ENCODE measurements around the gene BCL11B.

Gene BCL11B

DNA sequence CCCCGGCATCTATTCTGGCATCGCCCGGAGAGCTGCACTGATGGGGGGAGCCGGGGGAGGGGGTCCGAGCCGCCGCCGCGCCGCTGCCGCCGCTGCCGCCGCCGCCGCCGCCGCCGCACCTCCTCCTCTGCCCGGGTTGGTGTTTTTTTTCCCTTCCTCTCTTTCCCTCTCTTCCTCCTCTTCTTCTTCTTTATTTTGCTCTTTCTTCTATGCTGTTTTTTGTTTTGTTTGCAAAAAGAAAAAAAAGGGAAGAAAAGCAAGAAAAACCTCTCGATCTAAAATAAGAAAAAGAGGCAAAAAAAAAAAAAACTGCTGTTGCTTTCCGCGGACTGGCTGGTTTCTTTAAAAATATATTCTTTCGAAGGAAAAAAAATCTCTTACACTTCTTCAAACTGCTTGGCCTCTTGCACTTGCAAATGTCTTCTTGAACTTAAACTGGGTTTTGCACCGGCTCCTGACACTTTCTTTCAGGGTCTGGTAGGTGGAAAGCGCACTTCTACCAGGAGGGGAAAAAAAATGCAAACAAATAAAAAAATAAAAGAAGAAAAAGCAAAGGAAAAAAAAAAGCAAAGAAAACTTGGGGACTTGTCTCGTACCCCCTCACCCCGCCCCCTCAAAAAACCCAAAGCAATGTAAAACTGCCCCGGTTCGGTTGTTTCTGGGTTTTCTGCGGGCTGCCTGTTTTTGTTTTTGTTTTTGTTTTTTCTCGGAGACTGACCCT is 616 bp downstream of the BCL11B start:
- no peaks in the 10 kb centered on the region for H3K36me3 ChIP-seq (ENCODE audit: low read length)
- no peaks in the 10 kb centered on the region for H3K9me3 ChIP-seq (ENCODE audit: insufficient read depth, low read length)
- H3K4me2 ChIP-seq (ENCODE audit: low read depth, low read length, poor library complexity, severe bottlenecking), result peak overlapping the region; percentile 50
- H3K27ac ChIP-seq (ENCODE audit: low read depth, low read length), result no peak overlapping the region
- H3F3A ChIP-seq (ENCODE audit: insufficient read depth), result no peaks in the 10 kb centered on the region
- peak overlapping the region; percentile 34 for H2AFZ ChIP-seq (ENCODE audit: low read depth, low read length, severe bottlenecking)
- H3K79me2 ChIP-seq (ENCODE audit: insufficient read depth, low read length), result no peaks in the 10 kb centered on the region
- H3K9me2 ChIP-seq (replicated peaks; ENCODE audit: insufficient read depth, low read length), result no peaks in the 10 kb centered on the region
- H3K27me3 ChIP-seq (ENCODE audit: low read length), result no peaks in the 10 kb centered on the region
- no peaks in the 10 kb centered on the region for H4K20me1 ChIP-seq (ENCODE audit: low read depth, low read length)
- peak overlapping the region; percentile 34 for H3K4me3 ChIP-seq (ENCODE audit: insufficient read depth, low read length, poor library complexity, severe bottlenecking)
- TF ChIP-seq, protein P1, sequence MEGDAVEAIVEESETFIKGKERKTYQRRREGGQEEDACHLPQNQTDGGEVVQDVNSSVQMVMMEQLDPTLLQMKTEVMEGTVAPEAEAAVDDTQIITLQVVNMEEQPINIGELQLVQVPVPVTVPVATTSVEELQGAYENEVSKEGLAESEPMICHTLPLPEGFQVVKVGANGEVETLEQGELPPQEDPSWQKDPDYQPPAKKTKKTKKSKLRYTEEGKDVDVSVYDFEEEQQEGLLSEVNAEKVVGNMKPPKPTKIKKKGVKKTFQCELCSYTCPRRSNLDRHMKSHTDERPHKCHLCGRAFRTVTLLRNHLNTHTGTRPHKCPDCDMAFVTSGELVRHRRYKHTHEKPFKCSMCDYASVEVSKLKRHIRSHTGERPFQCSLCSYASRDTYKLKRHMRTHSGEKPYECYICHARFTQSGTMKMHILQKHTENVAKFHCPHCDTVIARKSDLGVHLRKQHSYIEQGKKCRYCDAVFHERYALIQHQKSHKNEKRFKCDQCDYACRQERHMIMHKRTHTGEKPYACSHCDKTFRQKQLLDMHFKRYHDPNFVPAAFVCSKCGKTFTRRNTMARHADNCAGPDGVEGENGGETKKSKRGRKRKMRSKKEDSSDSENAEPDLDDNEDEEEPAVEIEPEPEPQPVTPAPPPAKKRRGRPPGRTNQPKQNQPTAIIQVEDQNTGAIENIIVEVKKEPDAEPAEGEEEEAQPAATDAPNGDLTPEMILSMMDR (IDR thresholded peaks at IDR 0.05; ENCODE audit: insufficient read depth, low read length, poor library complexity, severe bottlenecking), result no peak
- TF ChIP-seq EZH2phosphoT487 (conservative IDR thresholded peaks at IDR 0.05; ENCODE audit: low read length), result no peak
- H3K9ac ChIP-seq (ENCODE audit: low read length), result peak overlapping the region; percentile 41; the same call in 1 of the 2 replicates

DNA sequence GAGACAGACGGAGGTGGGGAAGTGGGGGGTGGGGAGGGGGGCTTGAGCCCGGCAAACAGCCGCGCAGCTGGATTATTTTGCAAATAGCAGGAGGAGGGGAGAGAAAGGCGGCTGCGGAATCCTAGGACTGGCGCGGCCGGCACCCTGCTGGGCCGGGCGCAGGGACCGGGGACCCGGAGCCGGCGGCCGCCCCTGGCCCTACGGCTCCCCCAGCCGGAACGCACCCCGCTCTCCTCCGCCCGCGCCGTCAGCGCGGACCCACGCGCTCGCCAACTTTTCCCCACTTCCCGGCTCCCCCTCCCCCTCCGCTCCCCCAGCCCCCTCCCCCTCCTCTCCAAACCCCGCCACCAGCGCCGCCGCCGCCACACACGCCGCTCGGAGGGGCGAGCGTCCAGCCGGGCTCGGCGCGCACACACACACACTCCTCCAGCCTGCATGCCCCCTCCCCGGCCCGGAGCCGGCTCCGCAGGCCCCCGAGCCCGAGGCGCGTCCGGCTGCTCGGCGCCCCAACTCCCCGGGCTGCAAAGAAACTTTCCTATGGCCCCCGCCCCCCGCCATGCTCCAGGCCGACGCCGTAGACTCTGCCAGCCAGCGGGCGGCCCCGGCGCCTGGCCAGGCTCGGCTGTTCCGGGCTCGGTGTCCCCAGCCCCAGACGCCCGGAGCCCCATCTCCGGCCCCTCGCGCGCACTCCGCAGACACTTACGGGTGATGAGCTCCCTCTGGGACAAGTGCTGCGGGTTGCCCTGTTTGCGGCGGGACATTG is 1.4 kb downstream of the BCL11B start:
- Histone ChIP-seq H3K9me3 (ENCODE audit: insufficient read depth, low read length) (no peaks in the 10 kb centered on the region), H4K20me1 (ENCODE audit: low read depth, low read length) (no peaks in the 10 kb centered on the region), H3K36me3 (ENCODE audit: low read length) (no peaks in the 10 kb centered on the region), H3K4me3 (ENCODE audit: insufficient read depth, low read length, poor library complexity, severe bottlenecking) (no peak overlapping the region), H3F3A (ENCODE audit: insufficient read depth) (no peaks in the 10 kb centered on the region), H2AFZ (ENCODE audit: low read depth, low read length, severe bottlenecking) (no peak overlapping the region), H3K4me2 (ENCODE audit: low read depth, low read length, poor library complexity, severe bottlenecking) (no peak overlapping the region), H3K9me2 (replicated peaks; ENCODE audit: insufficient read depth, low read length) (no peaks in the 10 kb centered on the region), H3K79me2 (ENCODE audit: insufficient read depth, low read length) (no peaks in the 10 kb centered on the region), H3K9ac (ENCODE audit: low read length) (no peak overlapping the region), H3K27ac (ENCODE audit: low read depth, low read length) (no peak overlapping the region), H3K27me3 (ENCODE audit: low read length) (no peaks in the 10 kb centered on the region)
- TF ChIP-seq, protein P1 (IDR thresholded peaks at IDR 0.05; ENCODE audit: insufficient read depth, low read length, poor library complexity, severe bottlenecking), result no peak
- TF ChIP-seq EZH2phosphoT487 (conservative IDR thresholded peaks at IDR 0.05; ENCODE audit: low read length), result no peak

GRCh38 chr14:99268810-99269707 is 2.9 kb downstream of the BCL11B start:
- H2AFZ ChIP-seq (ENCODE audit: low read depth, low read length, severe bottlenecking), result no peak overlapping the region
- H3K9me3 ChIP-seq (ENCODE audit: insufficient read depth, low read length), result no peaks in the 10 kb centered on the region
- no peaks in the 10 kb centered on the region for H3K36me3 ChIP-seq (ENCODE audit: low read length)
- H3K27me3 ChIP-seq (ENCODE audit: low read length), result no peaks in the 10 kb centered on the region
- no peak for TF ChIP-seq EZH2phosphoT487 (conservative IDR thresholded peaks at IDR 0.05; ENCODE audit: low read length)
- H4K20me1 ChIP-seq (ENCODE audit: low read depth, low read length), result no peaks in the 10 kb centered on the region
- no peaks in the 10 kb centered on the region for H3K9me2 ChIP-seq (replicated peaks; ENCODE audit: insufficient read depth, low read length)
- H3K4me3 ChIP-seq (ENCODE audit: insufficient read depth, low read length, poor library complexity, severe bottlenecking), result no peak overlapping the region
- no peak overlapping the region for H3K27ac ChIP-seq (ENCODE audit: low read depth, low read length)
- H3K79me2 ChIP-seq (ENCODE audit: insufficient read depth, low read length), result no peaks in the 10 kb centered on the region
- no peak overlapping the region for H3K9ac ChIP-seq (ENCODE audit: low read length)
- H3K4me2 ChIP-seq (ENCODE audit: low read depth, low read length, poor library complexity, severe bottlenecking), result no peak overlapping the region
- H3F3A ChIP-seq (ENCODE audit: insufficient read depth), result no peaks in the 10 kb centered on the region

Data from SU-DHL-6 (cell line).